PFSK-1 (cell line): Measurements from ENCODE around the gene RASA3.

ENCODE experiments used
- FOXP2 ChIP-seq: optimal IDR thresholded peaks from 2 replicates; pipeline ENCODE3; 2011; ENCODE audit warnings: borderline replicate concordance, control low read depth, inconsistent platforms; ENCODE audit not compliant: insufficient read depth; ENCODE audit errors: extremely low read length, extremely low read depth
- POLR2AphosphoS5 ChIP-seq: IDR thresholded peaks from 2 replicates; pipeline ENCODE4 v1.6.1; 2012; ENCODE audit warnings: low read depth, mild to moderate bottlenecking, control low read depth, low read length, moderate library complexity
- SIN3A ChIP-seq: IDR thresholded peaks from 2 replicates; pipeline ENCODE4 v1.6.1; 2012; ENCODE audit warnings: mild to moderate bottlenecking, low read length, moderate library complexity, borderline replicate concordance; ENCODE audit not compliant: insufficient read depth
- TAF1 ChIP-seq: IDR thresholded peaks from 2 replicates; pipeline ENCODE4 v1.6.1; 2012; ENCODE audit warnings: low read length, control low read depth, borderline replicate concordance; ENCODE audit not compliant: insufficient read depth
- TF ChIP-seq, protein P1 (sequence below), 2 experiments: IDR thresholded peaks; 2 replicates each; pipeline versions ENCODE4 v1.6.1 to v1.8.0; 2011 to 2012; ENCODE audit warnings: low read depth in 2 of 2, low read length in 2 of 2, control low read depth in 1 of 2, inconsistent platforms in 1 of 2, mild to moderate bottlenecking in 1 of 2, moderate library complexity in 1 of 2; ENCODE audit not compliant: insufficient read depth in 1 of 2

Gene RASA3

DNA sequence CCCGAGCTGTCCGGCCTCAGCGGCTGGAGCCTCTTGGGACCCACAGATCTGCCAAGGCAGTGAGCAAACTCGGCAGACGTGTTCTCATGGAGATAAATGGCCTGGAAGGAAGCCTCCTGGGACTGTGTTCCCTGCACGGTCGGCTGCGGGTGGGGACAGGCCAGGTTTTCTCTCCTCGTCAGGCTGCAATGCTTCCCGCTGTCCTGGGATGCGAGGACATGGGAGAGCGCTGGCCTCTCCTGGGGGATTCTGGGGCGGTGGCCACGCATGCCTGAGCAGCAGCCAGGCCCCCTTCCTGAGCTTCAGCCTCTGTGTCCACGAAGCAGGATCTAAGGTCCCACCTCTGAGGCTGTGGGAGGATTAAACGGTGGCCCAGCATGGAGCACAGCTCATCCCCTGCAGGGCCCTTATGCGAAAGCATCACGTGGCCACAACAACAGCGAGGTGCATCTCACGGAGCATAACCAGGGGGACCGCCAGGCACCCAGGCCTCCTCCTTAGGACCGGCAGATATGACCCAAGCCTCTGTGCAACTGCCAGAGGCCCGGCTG is 137.3 kb downstream of the RASA3 start:
- no peak for TF ChIP-seq TAF1
- TF ChIP-seq FOXP2, result no peak
- no peak for TF ChIP-seq SIN3A
- TF ChIP-seq POLR2AphosphoS5, result no peak
- TF ChIP-seq, protein P1, sequence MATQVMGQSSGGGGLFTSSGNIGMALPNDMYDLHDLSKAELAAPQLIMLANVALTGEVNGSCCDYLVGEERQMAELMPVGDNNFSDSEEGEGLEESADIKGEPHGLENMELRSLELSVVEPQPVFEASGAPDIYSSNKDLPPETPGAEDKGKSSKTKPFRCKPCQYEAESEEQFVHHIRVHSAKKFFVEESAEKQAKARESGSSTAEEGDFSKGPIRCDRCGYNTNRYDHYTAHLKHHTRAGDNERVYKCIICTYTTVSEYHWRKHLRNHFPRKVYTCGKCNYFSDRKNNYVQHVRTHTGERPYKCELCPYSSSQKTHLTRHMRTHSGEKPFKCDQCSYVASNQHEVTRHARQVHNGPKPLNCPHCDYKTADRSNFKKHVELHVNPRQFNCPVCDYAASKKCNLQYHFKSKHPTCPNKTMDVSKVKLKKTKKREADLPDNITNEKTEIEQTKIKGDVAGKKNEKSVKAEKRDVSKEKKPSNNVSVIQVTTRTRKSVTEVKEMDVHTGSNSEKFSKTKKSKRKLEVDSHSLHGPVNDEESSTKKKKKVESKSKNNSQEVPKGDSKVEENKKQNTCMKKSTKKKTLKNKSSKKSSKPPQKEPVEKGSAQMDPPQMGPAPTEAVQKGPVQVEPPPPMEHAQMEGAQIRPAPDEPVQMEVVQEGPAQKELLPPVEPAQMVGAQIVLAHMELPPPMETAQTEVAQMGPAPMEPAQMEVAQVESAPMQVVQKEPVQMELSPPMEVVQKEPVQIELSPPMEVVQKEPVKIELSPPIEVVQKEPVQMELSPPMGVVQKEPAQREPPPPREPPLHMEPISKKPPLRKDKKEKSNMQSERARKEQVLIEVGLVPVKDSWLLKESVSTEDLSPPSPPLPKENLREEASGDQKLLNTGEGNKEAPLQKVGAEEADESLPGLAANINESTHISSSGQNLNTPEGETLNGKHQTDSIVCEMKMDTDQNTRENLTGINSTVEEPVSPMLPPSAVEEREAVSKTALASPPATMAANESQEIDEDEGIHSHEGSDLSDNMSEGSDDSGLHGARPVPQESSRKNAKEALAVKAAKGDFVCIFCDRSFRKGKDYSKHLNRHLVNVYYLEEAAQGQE (IDR thresholded peaks at IDR 0.05; ENCODE audit: insufficient read depth in 1 of 2, low read depth in 2 of 2, low read length in 2 of 2), result no peak

DNA sequence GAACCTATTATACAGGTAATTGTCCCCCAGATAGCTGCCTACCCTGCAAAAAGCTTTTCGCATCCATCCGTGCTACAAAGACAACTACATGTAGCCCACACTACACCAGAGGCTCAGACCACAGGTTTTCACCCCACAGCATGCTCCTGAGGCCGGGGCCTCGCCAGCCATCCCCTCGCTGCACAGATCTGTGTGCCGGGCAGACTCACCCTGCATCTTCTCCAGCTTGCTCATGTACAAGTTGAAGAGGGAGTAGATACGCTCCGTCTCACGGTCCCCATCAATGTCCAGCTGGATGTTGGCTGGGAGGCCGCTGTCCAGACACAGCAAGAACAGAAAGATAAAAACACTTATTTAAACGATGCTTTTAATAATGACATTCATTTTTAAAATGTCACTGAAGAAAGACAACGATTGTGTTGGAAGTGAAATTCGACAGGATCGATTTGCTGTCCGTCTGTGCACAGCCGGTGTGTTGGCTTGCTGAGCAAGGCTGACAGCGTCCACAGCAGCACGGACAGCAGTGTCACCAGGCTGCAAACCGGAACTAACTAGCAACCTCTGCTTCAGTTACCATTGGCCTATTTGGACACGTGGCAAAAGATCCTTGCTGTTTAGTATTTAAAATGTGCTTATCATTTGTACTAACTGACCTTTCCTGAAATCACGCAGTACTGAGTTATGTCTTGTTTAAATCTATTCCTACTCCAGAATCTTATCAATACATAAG is 140.0 kb downstream of the RASA3 start:
- TF ChIP-seq FOXP2 (no peak), SIN3A (no peak), TAF1 (no peak), POLR2AphosphoS5 (no peak)
- TF ChIP-seq, protein P1 (IDR thresholded peaks at IDR 0.05; ENCODE audit: insufficient read depth in 1 of 2, low read depth in 2 of 2, low read length in 2 of 2), result no peak

DNA sequence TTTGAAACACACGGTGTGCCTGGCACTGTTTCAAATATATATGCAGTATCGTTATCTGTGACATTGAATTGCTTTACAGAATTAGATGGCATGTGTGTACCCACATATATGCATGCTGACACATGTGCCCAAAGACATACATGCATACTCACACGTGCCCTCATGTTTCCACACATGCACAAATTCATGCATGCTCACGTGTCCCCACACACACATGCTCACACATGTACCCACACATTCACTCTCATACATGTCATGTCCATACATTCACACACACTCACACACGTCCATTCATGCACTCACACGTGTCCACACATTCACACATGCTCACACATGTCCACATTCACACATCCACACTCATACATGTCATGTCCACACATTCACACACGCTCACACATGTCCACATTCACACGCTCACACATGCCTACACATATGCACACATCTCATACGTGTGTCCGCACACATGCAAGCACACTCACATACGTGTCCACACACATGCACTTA is 140.7 kb downstream of the RASA3 start:
- TF ChIP-seq FOXP2 (no peak), TAF1 (no peak), POLR2AphosphoS5 (no peak), SIN3A (no peak)
- TF ChIP-seq, protein P1 (IDR thresholded peaks at IDR 0.05; ENCODE audit: insufficient read depth in 1 of 2, low read depth in 2 of 2, low read length in 2 of 2), result no peak

DNA sequence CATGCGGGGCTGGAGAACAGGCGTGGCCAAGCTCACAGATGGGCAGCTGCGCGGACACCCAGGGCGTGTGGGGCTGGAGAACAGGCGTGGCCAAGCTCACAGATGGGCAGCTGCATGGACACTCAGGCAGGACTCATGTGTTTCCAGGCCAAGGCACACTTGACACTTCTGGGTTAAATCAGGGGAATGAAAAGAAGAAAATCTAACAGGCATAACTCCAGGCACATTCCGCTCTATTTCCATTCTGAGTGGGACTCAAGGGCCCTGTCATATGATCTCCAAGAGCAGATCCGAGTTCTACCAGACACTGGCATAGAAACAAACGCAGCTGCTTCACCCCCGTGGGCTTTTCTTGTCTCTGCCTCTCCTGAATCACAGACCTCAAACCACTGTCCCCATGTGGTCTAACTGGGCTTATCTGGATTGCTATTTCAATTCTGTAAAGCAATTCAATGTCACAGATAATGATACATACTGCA is 141.2 kb downstream of the RASA3 start:
- no peak for TF ChIP-seq FOXP2
- TF ChIP-seq, protein P1 (IDR thresholded peaks at IDR 0.05; ENCODE audit: insufficient read depth in 1 of 2, low read depth in 2 of 2, low read length in 2 of 2), result no peak
- TF ChIP-seq POLR2AphosphoS5, result no peak
- no peak for TF ChIP-seq SIN3A
- no peak for TF ChIP-seq TAF1
